HepG2 (cell line): ENCODE results near the gene PALMD. TPM values are rescaled to one million over a fixed set of nuclear protein-coding genes. Genes with fewer than 3 reads are reported as not detected.

Experiments used
- ARHGAP35 ChIP-seq: sonication (generic); formaldehyde crosslinking; IDR thresholded peaks from 2 replicates; pipeline ENCODE4 v1.9.0; 2022; ENCODE audit warnings: mild to moderate bottlenecking, inconsistent platforms, moderate library complexity, missing genetic modification reagents, borderline replicate concordance
- FOSL2 ChIP-seq: sonication (generic); formaldehyde crosslinking; IDR thresholded peaks from 2 replicates; pipeline ENCODE4 v1.4.0; 2020; ENCODE audit warnings: missing genetic modification reagents
- GATAD1 ChIP-seq: IDR thresholded peaks from 2 replicates; pipeline ENCODE4 v1.6.1; 2016; ENCODE audit warnings: missing genetic modification reagents, missing compliant biosample characterization
- HMGA1 ChIP-seq: sonication (generic); formaldehyde crosslinking; conservative IDR thresholded peaks from 2 replicates; pipeline ENCODE4 v1.4.0; 2020; ENCODE audit warnings: missing genetic modification reagents
- HOXA3 ChIP-seq: sonication (generic); formaldehyde crosslinking; IDR thresholded peaks from 2 replicates; pipeline ENCODE4 v1.5.0; 2020; ENCODE audit warnings: missing genetic modification reagents
- ISX ChIP-seq: sonication (generic); formaldehyde crosslinking; conservative IDR thresholded peaks from 2 replicates; pipeline ENCODE4 v1.5.0; 2020; ENCODE audit warnings: missing genetic modification reagents
- MED1 ChIP-seq: sonication (generic); formaldehyde crosslinking; IDR thresholded peaks from 2 replicates; pipeline ENCODE4 v1.4.0; 2020; ENCODE audit warnings: missing genetic modification reagents
- MLLT10 ChIP-seq: sonication (generic); formaldehyde crosslinking; IDR thresholded peaks from 2 replicates; pipeline ENCODE4 v1.4.0; 2020; ENCODE audit warnings: missing genetic modification reagents
- SMYD3 ChIP-seq: sonication (generic); formaldehyde crosslinking; IDR thresholded peaks from 2 replicates; pipeline ENCODE4 v1.8.1; 2023; ENCODE audit warnings: mild to moderate bottlenecking, missing genetic modification reagents
- SOX5 ChIP-seq: IDR thresholded peaks from 2 replicates; pipeline ENCODE4 v1.6.1; 2016; ENCODE audit warnings: borderline replicate concordance
- ZNF121 ChIP-seq: sonication (generic); formaldehyde crosslinking; IDR thresholded peaks from 2 replicates; pipeline ENCODE4 v1.5.0; 2020; ENCODE audit warnings: mild to moderate bottlenecking, missing genetic modification reagents
- ZNF232 ChIP-seq: sonication (generic); formaldehyde crosslinking; IDR thresholded peaks from 2 replicates; pipeline ENCODE4 v1.4.0; 2020; ENCODE audit warnings: missing genetic modification reagents, borderline replicate concordance
- ZNF530 ChIP-seq: sonication (generic); formaldehyde crosslinking; IDR thresholded peaks from 2 replicates; pipeline ENCODE4 v1.5.0; 2020; ENCODE audit warnings: low read depth, mild to moderate bottlenecking, missing genetic modification reagents
- ZNF678 ChIP-seq: sonication (generic); formaldehyde crosslinking; IDR thresholded peaks from 2 replicates; pipeline ENCODE4 v1.4.0; 2020; ENCODE audit warnings: mild to moderate bottlenecking, missing genetic modification reagents
- ZSCAN20 ChIP-seq: sonication (generic); formaldehyde crosslinking; IDR thresholded peaks from 2 replicates; pipeline ENCODE4 v1.4.0; 2020; ENCODE audit warnings: missing genetic modification reagents, mild to moderate bottlenecking, borderline replicate concordance
- ZSCAN21 ChIP-seq: sonication (generic); formaldehyde crosslinking; IDR thresholded peaks from 2 replicates; pipeline ENCODE4 v1.8.0; 2022; ENCODE audit warnings: mild to moderate bottlenecking, missing genetic modification reagents, moderate library complexity, borderline replicate concordance
- polyA plus RNA-seq, 8 experiments: library from polyadenylated mRNA; depleted of rRNA in 3 of 8; stranded (reverse) in 7 of 8; unstranded in 1 of 8; fragments of >200 nt; fragmentation: Illumina TruSeq in 4 of 8; extraction: Trizol in 4 of 8; gene quantifications; 2 replicates each; pipeline versions ENCODE4 v1.2.1 to v1.2.3, GENCODE V29; 2011 to 2016; ENCODE audit warnings: low read depth in 4 of 8, missing spikeins in 1 of 8, mixed read lengths in 1 of 8; ENCODE audit not compliant: insufficient read depth in 1 of 8
- total RNA-seq, 5 experiments: library from RNA; depleted of rRNA; stranded (reverse); fragments of >200 nt; fragmentation: Illumina TruSeq; extraction: Trizol; gene quantifications; 2 replicates each; pipeline ENCODE4 v1.2.3, GENCODE V29; 2016; ENCODE audit warnings: low read depth in 1 of 5
- TF ChIP-seq, protein P1 (sequence below): sonication (generic); formaldehyde crosslinking; IDR thresholded peaks from 2 replicates; pipeline ENCODE4 v1.5.1; 2020; ENCODE audit warnings: mild to moderate bottlenecking, missing genetic modification reagents, borderline replicate concordance
- TF ChIP-seq, protein P2 (sequence below): sonication (generic); formaldehyde crosslinking; IDR thresholded peaks from 2 replicates; pipeline ENCODE4 v1.5.1; 2020; ENCODE audit warnings: missing genetic modification reagents, mild to moderate bottlenecking, borderline replicate concordance
- TF ChIP-seq, protein P3 (sequence below): sonication (generic); formaldehyde crosslinking; IDR thresholded peaks from 2 replicates; pipeline ENCODE4 v1.9.0; 2021; ENCODE audit warnings: missing genetic modification reagents, mild to moderate bottlenecking, borderline replicate concordance
- TF ChIP-seq, protein P4 (sequence below): sonication (generic); formaldehyde crosslinking; IDR thresholded peaks from 2 replicates; pipeline ENCODE4 v1.4.0; 2020; ENCODE audit warnings: mild to moderate bottlenecking, missing genetic modification reagents
- TF ChIP-seq, protein P5 (sequence below): sonication (generic); formaldehyde crosslinking; IDR thresholded peaks from 2 replicates; pipeline ENCODE4 v1.4.0; 2020; ENCODE audit warnings: missing genetic modification reagents
- TF ChIP-seq, protein P6 (sequence below): sonication (generic); formaldehyde crosslinking; IDR thresholded peaks from 2 replicates; pipeline ENCODE4 v1.4.0; 2020; ENCODE audit warnings: mild to moderate bottlenecking, missing genetic modification reagents

PALMD gene
- total and polyA plus RNA-seq, 2 of the 13 experiments (the other 11 are each of a cell fraction or from before 2014, with no cell fraction given): 5.5 to 31.1 TPM

DNA sequence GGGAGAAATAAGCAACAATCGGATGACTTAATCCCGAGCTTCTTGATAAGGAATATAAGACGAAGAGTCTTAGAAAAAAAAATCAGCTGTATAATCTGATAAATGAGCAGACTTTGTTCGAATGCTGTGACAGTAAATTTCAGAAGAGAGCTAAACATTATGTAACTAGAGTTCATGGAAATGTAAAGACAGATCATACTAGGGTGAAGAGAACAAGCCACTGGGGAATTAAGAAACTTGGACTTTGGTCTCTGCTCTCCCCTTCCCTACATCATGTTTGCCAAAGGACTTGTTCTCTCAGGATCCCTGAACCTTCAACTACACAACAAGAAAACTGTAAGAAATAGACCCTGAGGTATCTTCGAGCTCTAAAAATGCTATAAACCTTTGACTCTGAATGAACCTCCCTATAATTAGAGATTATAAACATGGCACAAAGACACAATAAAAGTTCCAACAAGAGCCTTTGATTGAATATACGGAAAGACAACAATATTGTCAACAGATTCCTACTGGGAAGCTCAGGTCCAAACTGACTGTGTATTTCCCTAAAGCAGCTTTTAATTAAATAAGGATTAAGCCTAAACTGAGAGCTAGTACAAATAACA lies 93.0 kb downstream of the PALMD start (continued):
- peak; percentile 15; the same call in 1 of the 2 replicates for TF ChIP-seq FOSL2
- no peak for TF ChIP-seq ISX (CRISPR knock-in tag)
- TF ChIP-seq, protein P1, sequence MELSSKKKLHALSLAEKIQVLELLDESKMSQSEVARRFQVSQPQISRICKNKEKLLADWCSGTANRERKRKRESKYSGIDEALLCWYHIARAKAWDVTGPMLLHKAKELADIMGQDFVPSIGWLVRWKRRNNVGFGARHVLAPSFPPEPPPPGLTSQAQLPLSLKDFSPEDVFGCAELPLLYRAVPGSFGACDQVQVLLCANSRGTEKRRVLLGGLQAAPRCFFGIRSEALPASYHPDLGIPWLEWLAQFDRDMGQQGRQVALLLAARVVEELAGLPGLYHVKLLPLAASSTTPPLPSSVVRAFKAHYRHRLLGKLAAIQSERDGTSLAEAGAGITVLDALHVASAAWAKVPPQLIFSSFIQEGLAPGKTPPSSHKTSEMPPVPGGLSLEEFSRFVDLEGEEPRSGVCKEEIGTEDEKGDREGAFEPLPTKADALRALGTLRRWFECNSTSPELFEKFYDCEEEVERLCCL: no peak
- no peak for TF ChIP-seq GATAD1
- TF ChIP-seq, protein P2, sequence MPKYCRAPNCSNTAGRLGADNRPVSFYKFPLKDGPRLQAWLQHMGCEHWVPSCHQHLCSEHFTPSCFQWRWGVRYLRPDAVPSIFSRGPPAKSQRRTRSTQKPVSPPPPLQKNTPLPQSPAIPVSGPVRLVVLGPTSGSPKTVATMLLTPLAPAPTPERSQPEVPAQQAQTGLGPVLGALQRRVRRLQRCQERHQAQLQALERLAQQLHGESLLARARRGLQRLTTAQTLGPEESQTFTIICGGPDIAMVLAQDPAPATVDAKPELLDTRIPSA (CRISPR knock-in tag): no peak
- no peak for TF ChIP-seq HMGA1 (CRISPR knock-in tag)
- peak; percentile 79; the same call in 1 of the 2 replicates for TF ChIP-seq SOX5
- TF ChIP-seq SMYD3 (CRISPR knock-in tag): no peak
- TF ChIP-seq, protein P3, sequence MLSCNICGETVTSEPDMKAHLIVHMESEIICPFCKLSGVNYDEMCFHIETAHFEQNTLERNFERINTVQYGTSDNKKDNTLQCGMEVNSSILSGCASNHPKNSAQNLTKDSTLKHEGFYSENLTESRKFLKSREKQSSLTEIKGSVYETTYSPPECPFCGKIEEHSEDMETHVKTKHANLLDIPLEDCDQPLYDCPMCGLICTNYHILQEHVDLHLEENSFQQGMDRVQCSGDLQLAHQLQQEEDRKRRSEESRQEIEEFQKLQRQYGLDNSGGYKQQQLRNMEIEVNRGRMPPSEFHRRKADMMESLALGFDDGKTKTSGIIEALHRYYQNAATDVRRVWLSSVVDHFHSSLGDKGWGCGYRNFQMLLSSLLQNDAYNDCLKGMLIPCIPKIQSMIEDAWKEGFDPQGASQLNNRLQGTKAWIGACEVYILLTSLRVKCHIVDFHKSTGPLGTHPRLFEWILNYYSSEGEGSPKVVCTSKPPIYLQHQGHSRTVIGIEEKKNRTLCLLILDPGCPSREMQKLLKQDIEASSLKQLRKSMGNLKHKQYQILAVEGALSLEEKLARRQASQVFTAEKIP (CRISPR knock-in tag): no peak
- TF ChIP-seq HOXA3 (CRISPR knock-in tag): peak; percentile 31; the same call in 1 of the 2 replicates
- TF ChIP-seq MED1 (CRISPR knock-in tag): peak; percentile 79
- no peak for TF ChIP-seq ARHGAP35 (CRISPR knock-in tag)
- TF ChIP-seq ZSCAN21 (CRISPR knock-in tag): no peak
- 0 out of 2 replicates have a peak, but pooled peaks have one; percentile 64 for TF ChIP-seq ZNF232
- no peak for TF ChIP-seq ZSCAN20 (CRISPR knock-in tag)
- TF ChIP-seq MLLT10 (CRISPR knock-in tag): no peak
- TF ChIP-seq, protein P4, sequence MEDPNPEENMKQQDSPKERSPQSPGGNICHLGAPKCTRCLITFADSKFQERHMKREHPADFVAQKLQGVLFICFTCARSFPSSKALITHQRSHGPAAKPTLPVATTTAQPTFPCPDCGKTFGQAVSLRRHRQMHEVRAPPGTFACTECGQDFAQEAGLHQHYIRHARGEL (CRISPR knock-in tag): no peak
- TF ChIP-seq ZNF530 (CRISPR knock-in tag): no peak
- TF ChIP-seq ZNF121 (CRISPR knock-in tag): no peak
- TF ChIP-seq, protein P5, sequence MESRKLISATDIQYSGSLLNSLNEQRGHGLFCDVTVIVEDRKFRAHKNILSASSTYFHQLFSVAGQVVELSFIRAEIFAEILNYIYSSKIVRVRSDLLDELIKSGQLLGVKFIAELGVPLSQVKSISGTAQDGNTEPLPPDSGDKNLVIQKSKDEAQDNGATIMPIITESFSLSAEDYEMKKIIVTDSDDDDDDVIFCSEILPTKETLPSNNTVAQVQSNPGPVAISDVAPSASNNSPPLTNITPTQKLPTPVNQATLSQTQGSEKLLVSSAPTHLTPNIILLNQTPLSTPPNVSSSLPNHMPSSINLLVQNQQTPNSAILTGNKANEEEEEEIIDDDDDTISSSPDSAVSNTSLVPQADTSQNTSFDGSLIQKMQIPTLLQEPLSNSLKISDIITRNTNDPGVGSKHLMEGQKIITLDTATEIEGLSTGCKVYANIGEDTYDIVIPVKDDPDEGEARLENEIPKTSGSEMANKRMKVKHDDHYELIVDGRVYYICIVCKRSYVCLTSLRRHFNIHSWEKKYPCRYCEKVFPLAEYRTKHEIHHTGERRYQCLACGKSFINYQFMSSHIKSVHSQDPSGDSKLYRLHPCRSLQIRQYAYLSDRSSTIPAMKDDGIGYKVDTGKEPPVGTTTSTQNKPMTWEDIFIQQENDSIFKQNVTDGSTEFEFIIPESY (CRISPR knock-in tag): no peak
- TF ChIP-seq, protein P6, sequence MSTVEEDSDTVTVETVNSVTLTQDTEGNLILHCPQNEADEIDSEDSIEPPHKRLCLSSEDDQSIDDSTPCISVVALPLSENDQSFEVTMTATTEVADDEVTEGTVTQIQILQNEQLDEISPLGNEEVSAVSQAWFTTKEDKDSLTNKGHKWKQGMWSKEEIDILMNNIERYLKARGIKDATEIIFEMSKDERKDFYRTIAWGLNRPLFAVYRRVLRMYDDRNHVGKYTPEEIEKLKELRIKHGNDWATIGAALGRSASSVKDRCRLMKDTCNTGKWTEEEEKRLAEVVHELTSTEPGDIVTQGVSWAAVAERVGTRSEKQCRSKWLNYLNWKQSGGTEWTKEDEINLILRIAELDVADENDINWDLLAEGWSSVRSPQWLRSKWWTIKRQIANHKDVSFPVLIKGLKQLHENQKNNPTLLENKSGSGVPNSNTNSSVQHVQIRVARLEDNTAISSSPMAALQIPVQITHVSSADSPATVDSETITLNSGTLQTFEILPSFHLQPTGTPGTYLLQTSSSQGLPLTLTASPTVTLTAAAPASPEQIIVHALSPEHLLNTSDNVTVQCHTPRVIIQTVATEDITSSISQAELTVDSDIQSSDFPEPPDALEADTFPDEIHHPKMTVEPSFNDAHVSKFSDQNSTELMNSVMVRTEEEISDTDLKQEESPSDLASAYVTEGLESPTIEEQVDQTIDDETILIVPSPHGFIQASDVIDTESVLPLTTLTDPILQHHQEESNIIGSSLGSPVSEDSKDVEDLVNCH (CRISPR knock-in tag): no peak
- TF ChIP-seq ZNF678: no peak
